Endothelial cell of umbilical vein (primary cell): Measurements from ENCODE around the gene UEVLD. TPM values are rescaled to one million over a fixed set of nuclear protein-coding genes. Genes with fewer than 3 reads are reported as not detected.

Experiments used
- polyA plus RNA-seq, 4 experiments: library from polyadenylated mRNA; depleted of rRNA in 3 of 4; stranded (reverse) in 3 of 4; unstranded in 1 of 4; fragments of >200 nt; gene quantifications; 2 replicates each; pipeline versions ENCODE4 v1.2.1 to v1.2.3, GENCODE V29; 2011 to 2012; ENCODE audit warnings: missing spikeins in 1 of 4
- total RNA-seq: library from RNA; stranded (reverse); gene quantifications from 2 replicates; pipeline ENCODE4 v1.2.3, GENCODE V29; 2021

UEVLD gene
- total and polyA plus RNA-seq, 2 donors (not counting 3 experiments of a cell fraction or from before 2014, with no cell fraction given) = 9.2 to 19.1 TPM

Other genes with a start within 250 kb of the UEVLD start
- gene LDHA, start 194.2 kb downstream of the UEVLD start, total RNA-seq = 477 and 537 TPM in 2 replicates
- gene LDHA, start 194.2 kb downstream of the UEVLD start, polyA plus RNA-seq = 201 and 265 TPM in 2 replicates
- not detected in 2 replicates for gene LDHC, start 176.4 kb downstream of the UEVLD start, total RNA-seq
- not detected in 2 replicates for gene LDHC, start 176.4 kb downstream of the UEVLD start, polyA plus RNA-seq
- gene LDHAL6A, start 132.9 kb downstream of the UEVLD start, total RNA-seq = not detected in 2 replicates
- gene LDHAL6A, start 132.9 kb downstream of the UEVLD start, polyA plus RNA-seq = not detected in 2 replicates
- 41.3 and 45.5 TPM in 2 replicates for gene TSG101, start 61.8 kb downstream of the UEVLD start, total RNA-seq
- 160 and 163 TPM in 2 replicates for gene TSG101, start 61.8 kb downstream of the UEVLD start, polyA plus RNA-seq
- 2.8 and 3.6 TPM in 2 replicates for gene MISFA, start 11.1 kb upstream of the UEVLD start, total RNA-seq
- gene MISFA, start 11.1 kb upstream of the UEVLD start, polyA plus RNA-seq = 0.75 and 1.4 TPM in 2 replicates
- gene SPTY2D1, start 45.6 kb upstream of the UEVLD start, total RNA-seq = 13.7 and 18.7 TPM in 2 replicates
- 5.5 and 5.8 TPM in 2 replicates for gene SPTY2D1, start 45.6 kb upstream of the UEVLD start, polyA plus RNA-seq
- 2.5 and 2.6 TPM in 2 replicates for gene TMEM86A, start 110.0 kb upstream of the UEVLD start, total RNA-seq
- gene TMEM86A, start 110.0 kb upstream of the UEVLD start, polyA plus RNA-seq = 2.1 and 3.8 TPM in 2 replicates
- gene IGSF22, start 137.5 kb upstream of the UEVLD start, total RNA-seq = not detected in 2 replicates
- gene IGSF22, start 137.5 kb upstream of the UEVLD start, polyA plus RNA-seq = not detected in 2 replicates
- gene PTPN5, start 203.1 kb upstream of the UEVLD start, total RNA-seq = not detected in 2 replicates
- not detected in 2 replicates for gene PTPN5, start 203.1 kb upstream of the UEVLD start, polyA plus RNA-seq